GM18499 (cell line): Measurements from ENCODE around the gene SEC14L3.

Experiments
- ATAC-seq: cut with Tn5 transposase; IDR thresholded peaks from one replicate; pipeline ENCODE4 v1.9.1; 2021; ENCODE audit warnings: moderate number of reproducible peaks; ENCODE audit not compliant: insufficient read depth, unreplicated experiment

Gene SEC14L3

GRCh38 chr22:30471616-30472318 is at the start of gene SEC14L3:
Gene SEC14L3, minus strand, starts transcription at chr22:30472017. Its CDS starts 59 bp downstream, at chr22:30471958.
- no peak for ATAC-seq

GRCh38 chr22:30519842-30520425 is 48.1 kb upstream of the SEC14L3 start:
- ATAC-seq, result no peak

- ATAC-seq, result no peak
These were observed 44.9 kb upstream of the SEC14L3 start for GRCh38 chr22:30516731-30517130.

- ATAC-seq, result no peak
These were observed 44.5 kb upstream of the SEC14L3 start for GRCh38 chr22:30516273-30516672.

GRCh38 chr22:30514252-30514651 is 42.4 kb upstream of the SEC14L3 start:
- no peak for ATAC-seq

- ATAC-seq, result no peak
These were observed 41.6 kb upstream of the SEC14L3 start for GRCh38 chr22:30513462-30513861.

GRCh38 chr22:30511911-30512310 is 40.1 kb upstream of the SEC14L3 start:
- no peak for ATAC-seq

GRCh38 chr22:30511109-30511508 is 39.3 kb upstream of the SEC14L3 start:
- no peak for ATAC-seq

- no peak for ATAC-seq
These were observed 36.4 kb upstream of the SEC14L3 start for GRCh38 chr22:30508216-30508615.

- no peak for ATAC-seq
These were observed 35.9 kb upstream of the SEC14L3 start for GRCh38 chr22:30507670-30508069.

- no peak for ATAC-seq
These were observed 34.7 kb upstream of the SEC14L3 start for GRCh38 chr22:30506507-30506968.

GRCh38 chr22:30503551-30503950 is 31.7 kb upstream of the SEC14L3 start:
- no peak for ATAC-seq

- ATAC-seq, result no peak
These were observed 31.1 kb upstream of the SEC14L3 start for GRCh38 chr22:30502911-30503310.

- ATAC-seq, result no peak
These were observed 30.3 kb upstream of the SEC14L3 start for GRCh38 chr22:30502153-30502552.

GRCh38 chr22:30500628-30501027 is 28.8 kb upstream of the SEC14L3 start:
- no peak for ATAC-seq

GRCh38 chr22:30497466-30498150 is 25.8 kb upstream of the SEC14L3 start:
- no peak for ATAC-seq

GRCh38 chr22:30495041-30495784 is 23.4 kb upstream of the SEC14L3 start:
- ATAC-seq, result no peak

- ATAC-seq, result no peak
These were observed 20.3 kb upstream of the SEC14L3 start for GRCh38 chr22:30492144-30492543.

- no peak for ATAC-seq
These were observed 19.6 kb upstream of the SEC14L3 start for GRCh38 chr22:30491381-30491780.

- no peak for ATAC-seq
These were observed 18.6 kb upstream of the SEC14L3 start for GRCh38 chr22:30490399-30490798.

GRCh38 chr22:30488121-30488520 is 16.3 kb upstream of the SEC14L3 start:
- no peak for ATAC-seq
